ENCODE data around the gene CIT. TPM values are rescaled to one million over a fixed set of nuclear protein-coding genes. Genes with fewer than 3 reads are reported as not detected.

Gene CIT
- total RNA-seq, 5 donors from 2014 or later (not counting 1 experiment from before 2014, with no cell fraction given): 1.9 to 4.5 (median 2.1) TPM

DNA sequence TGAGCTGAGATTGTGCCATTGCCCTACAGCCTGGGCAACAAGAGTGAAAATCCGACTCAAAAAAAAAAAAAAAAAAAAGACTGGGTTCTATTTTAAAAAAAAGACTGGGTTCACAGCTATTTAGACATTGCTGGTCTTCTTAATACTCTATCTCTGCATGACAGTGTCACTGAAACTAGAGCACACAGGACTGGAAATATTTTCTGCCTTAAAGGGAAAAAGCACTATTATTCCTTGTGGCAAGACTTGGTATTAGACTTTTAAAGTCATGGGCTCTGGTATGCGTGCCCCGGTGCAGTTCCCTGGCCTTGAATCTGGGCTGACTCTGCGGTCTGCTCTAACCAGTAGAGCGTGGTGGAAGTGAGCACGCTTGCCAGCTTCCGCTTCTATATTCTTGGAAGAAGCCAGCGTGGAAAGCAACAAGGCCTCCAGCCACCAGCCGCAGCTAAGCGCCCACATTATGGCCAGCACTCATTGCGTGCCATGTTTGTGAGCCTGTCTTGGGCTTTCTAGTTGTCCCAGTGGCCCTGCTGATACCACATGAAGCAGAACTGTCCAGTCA lies 177.8 kb downstream of the CIT start:
- no peak for DNase-seq
- Histone ChIP-seq H3K4me3 (ENCODE audit: control insufficient read depth in 1 of 2, extremely low read depth in 1 of 2, low read length in 1 of 2) (no peak overlapping the region), H3K36me3 (ENCODE audit: control insufficient read depth in 2 of 2, extremely low read depth in 1 of 2, insufficient read depth in 1 of 2, low read length in 1 of 2) (no peaks in the 10 kb centered on the region), H3K4me1 (ENCODE audit: control insufficient read depth in 1 of 2, extremely low read depth in 1 of 2, insufficient read depth in 2 of 2, low read length in 2 of 2) (no peaks in the 10 kb centered on the region), H3K9me3 (no peaks in the 10 kb centered on the region), H3K27me3 (replicated peaks in 1 of 2; ENCODE audit: control insufficient read depth in 2 of 2, extremely low read depth in 1 of 2, insufficient read depth in 2 of 2, low read length in 1 of 2) (no peaks in the 10 kb centered on the region), H3K27ac (ENCODE audit: low read length) (no peak overlapping the region)
- 99% methylated on average over 10 of the region's 11 CpGs for WGBS (ENCODE audit: insufficient coverage)
- no peaks in the 10 kb centered on the region for H3K4me1 Mint-ChIP-seq
- no peak for ATAC-seq (replicated peaks in 1 of 4)
- no peaks in the 10 kb centered on the region for H3K36me3 Mint-ChIP-seq
- H3K4me3 Mint-ChIP-seq: no peak overlapping the region
- POLR2A ChIA-PET: no interaction called here
- H3K27ac Mint-ChIP-seq: no peak overlapping the region
- no peaks in the 10 kb centered on the region for H3K9me3 Mint-ChIP-seq
- CTCF ChIA-PET: interaction anchor here (0.5 to 1.1 kb wide), 4 partner anchors 7 to 1364 kb away, joined by 3 to 7 read pairs (median 3); no protein-coding TSS in a partner anchor
- H3K27me3 Mint-ChIP-seq: no peaks in the 10 kb centered on the region

DNA sequence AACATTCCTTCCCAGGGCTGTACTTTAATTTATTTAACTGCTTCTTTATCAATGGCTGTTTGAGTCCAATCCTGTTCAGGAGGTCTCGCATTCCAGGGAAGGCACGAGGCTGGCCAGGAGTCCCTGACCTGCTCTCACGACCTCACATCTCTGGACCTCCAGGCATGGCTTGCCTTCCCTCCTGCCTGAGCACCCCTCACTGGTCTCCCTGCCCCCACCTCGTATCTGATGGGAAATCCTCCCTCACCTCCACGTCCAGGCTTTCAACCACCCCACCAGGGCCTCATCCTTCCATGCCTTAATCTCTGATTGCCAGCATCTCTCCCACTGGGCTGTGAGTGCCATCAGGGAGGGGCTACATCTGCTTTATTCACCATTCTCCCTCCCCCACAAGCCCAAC lies 180.2 kb downstream of the CIT start:
- no peaks in the 10 kb centered on the region for H3K27me3 Mint-ChIP-seq
- H3K27me3 ChIP-seq (replicated peaks in 1 of 2; ENCODE audit: control insufficient read depth in 2 of 2, extremely low read depth in 1 of 2, insufficient read depth in 2 of 2, low read length in 1 of 2): no peaks in the 10 kb centered on the region
- CTCF ChIA-PET: no interaction called here
- POLR2A ChIA-PET: no interaction called here
- no peaks in the 10 kb centered on the region for H3K9me3 ChIP-seq
- H3K9me3 Mint-ChIP-seq: no peaks in the 10 kb centered on the region
- ATAC-seq (replicated peaks in 1 of 4) (no peak), DNase-seq (no peak)
- 96% methylated on average over 5 of the region's 5 CpGs for WGBS (ENCODE audit: insufficient coverage)
- H3K4me3 ChIP-seq (ENCODE audit: control insufficient read depth in 1 of 2, extremely low read depth in 1 of 2, low read length in 1 of 2): no peak overlapping the region
- no peak overlapping the region for H3K4me3 Mint-ChIP-seq
- no peaks in the 10 kb centered on the region for H3K4me1 ChIP-seq (ENCODE audit: control insufficient read depth in 1 of 2, extremely low read depth in 1 of 2, insufficient read depth in 2 of 2, low read length in 2 of 2)
- H3K36me3 Mint-ChIP-seq: no peaks in the 10 kb centered on the region
- no peaks in the 10 kb centered on the region for H3K36me3 ChIP-seq (ENCODE audit: control insufficient read depth in 2 of 2, extremely low read depth in 1 of 2, insufficient read depth in 1 of 2, low read length in 1 of 2)
- no peak overlapping the region for H3K27ac Mint-ChIP-seq
- H3K4me1 Mint-ChIP-seq: no peaks in the 10 kb centered on the region
- H3K27ac ChIP-seq (ENCODE audit: low read length): no peak overlapping the region

DNA sequence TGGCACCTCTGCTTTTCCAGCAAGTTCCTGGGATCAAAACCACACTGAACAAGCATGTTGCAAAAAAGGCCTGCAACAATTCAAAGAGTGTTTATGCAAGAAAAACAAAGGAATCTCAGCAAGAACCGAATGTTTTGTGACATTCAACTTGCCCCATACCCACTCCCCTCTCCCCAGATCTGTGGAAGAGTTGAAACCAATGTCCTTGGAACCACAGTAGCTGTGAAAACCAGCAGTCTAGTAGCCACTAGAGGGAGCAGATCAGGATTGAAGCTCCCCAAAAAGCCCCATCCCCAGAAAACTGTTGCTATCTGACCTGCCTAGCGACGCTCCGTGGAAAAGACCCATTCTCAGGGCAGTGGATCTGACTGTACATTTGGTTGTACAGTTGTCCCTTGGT lies 182.1 kb downstream of the CIT start:
- no peaks in the 10 kb centered on the region for H3K4me1 Mint-ChIP-seq
- H3K36me3 ChIP-seq (ENCODE audit: control insufficient read depth in 2 of 2, extremely low read depth in 1 of 2, insufficient read depth in 1 of 2, low read length in 1 of 2): no peaks in the 10 kb centered on the region
- H3K4me3 ChIP-seq (ENCODE audit: control insufficient read depth in 1 of 2, extremely low read depth in 1 of 2, low read length in 1 of 2): no peak overlapping the region
- no peaks in the 10 kb centered on the region for H3K9me3 ChIP-seq
- no peak for ATAC-seq (replicated peaks in 1 of 4)
- no CpG with 5 or more reads among the region's 4 CpGs for WGBS (ENCODE audit: insufficient coverage)
- no peaks in the 10 kb centered on the region for H3K36me3 Mint-ChIP-seq
- POLR2A ChIA-PET: interaction anchor here in 1 of 2 donors (0.5 kb wide), 1 partner anchor 43 kb away, joined by 4 read pairs; no protein-coding TSS in a partner anchor
- no peak for DNase-seq
- H3K27ac Mint-ChIP-seq: no peak overlapping the region
- CTCF ChIA-PET: no interaction called here
- no peaks in the 10 kb centered on the region for H3K9me3 Mint-ChIP-seq
- no peak overlapping the region for H3K4me3 Mint-ChIP-seq
- no peak overlapping the region for H3K27ac ChIP-seq (ENCODE audit: low read length)
- no peaks in the 10 kb centered on the region for H3K27me3 ChIP-seq (replicated peaks in 1 of 2; ENCODE audit: control insufficient read depth in 2 of 2, extremely low read depth in 1 of 2, insufficient read depth in 2 of 2, low read length in 1 of 2)
- no peaks in the 10 kb centered on the region for H3K4me1 ChIP-seq (ENCODE audit: control insufficient read depth in 1 of 2, extremely low read depth in 1 of 2, insufficient read depth in 2 of 2, low read length in 2 of 2)
- no peaks in the 10 kb centered on the region for H3K27me3 Mint-ChIP-seq

DNA sequence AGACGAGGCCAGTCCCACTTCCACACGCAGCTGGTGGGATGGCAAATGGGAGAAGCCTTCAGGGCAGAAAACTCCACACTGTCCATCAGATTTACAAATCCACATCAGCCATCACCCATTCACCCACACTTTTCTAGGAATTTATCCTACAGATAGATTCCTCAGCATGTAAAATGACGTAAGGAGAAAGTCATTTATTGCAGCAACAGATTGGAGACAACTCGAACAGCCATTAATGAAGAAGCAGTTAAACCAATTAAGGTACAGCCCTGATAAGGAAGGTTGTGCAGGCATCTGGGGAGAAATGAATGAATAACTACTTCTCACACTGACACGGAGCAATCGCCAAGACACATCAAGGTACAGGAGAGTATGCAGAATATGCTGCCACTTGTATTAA lies 183.0 kb downstream of the CIT start:
- POLR2A ChIA-PET: no interaction called here
- no peaks in the 10 kb centered on the region for H3K36me3 ChIP-seq (ENCODE audit: control insufficient read depth in 2 of 2, extremely low read depth in 1 of 2, insufficient read depth in 1 of 2, low read length in 1 of 2)
- no peak overlapping the region for H3K4me3 Mint-ChIP-seq

DNA sequence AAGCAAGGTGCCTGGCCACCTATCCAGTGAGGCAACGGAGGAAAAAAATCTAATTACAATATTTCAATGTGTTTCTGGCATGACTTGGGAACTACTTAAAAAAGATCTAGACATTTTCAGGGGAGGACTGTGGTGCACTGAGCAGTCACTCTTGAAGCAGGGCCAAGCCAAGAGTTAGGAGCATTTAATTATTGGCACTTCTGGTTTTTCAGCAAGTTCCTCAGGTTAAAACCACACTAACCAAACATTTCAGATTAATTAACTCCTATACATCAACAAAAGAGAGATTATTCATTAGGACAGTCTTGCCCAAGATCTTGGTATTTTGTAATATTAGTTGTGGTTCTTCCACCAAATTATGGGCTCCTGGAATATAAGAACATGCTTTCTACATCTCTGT lies 183.6 kb downstream of the CIT start:
- Histone ChIP-seq H3K27me3 (replicated peaks in 1 of 2; ENCODE audit: control insufficient read depth in 2 of 2, extremely low read depth in 1 of 2, insufficient read depth in 2 of 2, low read length in 1 of 2) (no peaks in the 10 kb centered on the region), H3K4me3 (ENCODE audit: control insufficient read depth in 1 of 2, extremely low read depth in 1 of 2, low read length in 1 of 2) (no peak overlapping the region), H3K9me3 (no peaks in the 10 kb centered on the region), H3K4me1 (ENCODE audit: control insufficient read depth in 1 of 2, extremely low read depth in 1 of 2, insufficient read depth in 2 of 2, low read length in 2 of 2) (no peaks in the 10 kb centered on the region), H3K36me3 (ENCODE audit: control insufficient read depth in 2 of 2, extremely low read depth in 1 of 2, insufficient read depth in 1 of 2, low read length in 1 of 2) (no peaks in the 10 kb centered on the region), H3K27ac (ENCODE audit: low read length) (no peak overlapping the region)
- Mint-ChIP-seq H3K27me3 (no peaks in the 10 kb centered on the region), H3K9me3 (no peaks in the 10 kb centered on the region), H3K36me3 (no peaks in the 10 kb centered on the region), H3K4me1 (no peaks in the 10 kb centered on the region), H3K27ac (no peak overlapping the region), H3K4me3 (no peak overlapping the region)
- no CpG with 5 or more reads among the region's 1 CpG for WGBS (ENCODE audit: insufficient coverage)
- no peak for ATAC-seq (replicated peaks in 1 of 4)
- CTCF ChIA-PET: no interaction called here
- POLR2A ChIA-PET: no interaction called here
- DNase-seq: no peak

More for the DNA sequence above, 183.0 kb downstream of the CIT start:
- CTCF ChIA-PET: no interaction called here
- 94% methylated on average over 4 of the region's 6 CpGs for WGBS (ENCODE audit: insufficient coverage)
- Mint-ChIP-seq H3K9me3 (no peaks in the 10 kb centered on the region), H3K4me1 (no peaks in the 10 kb centered on the region), H3K36me3 (no peaks in the 10 kb centered on the region), H3K27me3 (no peaks in the 10 kb centered on the region), H3K27ac (no peak overlapping the region)
- Histone ChIP-seq H3K4me1 (ENCODE audit: control insufficient read depth in 1 of 2, extremely low read depth in 1 of 2, insufficient read depth in 2 of 2, low read length in 2 of 2) (no peaks in the 10 kb centered on the region), H3K27ac (ENCODE audit: low read length) (no peak overlapping the region), H3K27me3 (replicated peaks in 1 of 2; ENCODE audit: control insufficient read depth in 2 of 2, extremely low read depth in 1 of 2, insufficient read depth in 2 of 2, low read length in 1 of 2) (no peaks in the 10 kb centered on the region), H3K9me3 (no peaks in the 10 kb centered on the region), H3K4me3 (ENCODE audit: control insufficient read depth in 1 of 2, extremely low read depth in 1 of 2, low read length in 1 of 2) (no peak overlapping the region)
- ATAC-seq (replicated peaks in 1 of 4) (no peak), DNase-seq (no peak)

DNA sequence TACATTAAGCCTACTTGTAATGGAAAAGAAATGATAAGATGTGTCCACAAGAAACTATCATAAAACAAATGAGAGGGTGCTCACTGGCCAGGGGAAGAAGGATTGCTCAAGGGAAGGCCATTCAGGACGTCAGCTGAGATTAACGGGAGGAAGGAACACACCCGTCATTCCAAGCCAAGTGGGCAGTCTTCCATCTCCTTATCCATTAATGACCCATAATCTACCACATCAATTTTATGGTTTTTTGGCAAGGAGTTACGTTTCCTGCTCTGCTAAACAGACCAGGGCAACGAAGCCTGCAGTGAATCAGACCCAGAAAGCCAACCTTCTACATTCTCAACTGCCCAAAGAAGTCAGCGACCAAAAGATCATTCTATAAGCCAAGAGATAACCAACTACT lies 184.1 kb downstream of the CIT start:
- Histone ChIP-seq H3K4me1 (ENCODE audit: control insufficient read depth in 1 of 2, extremely low read depth in 1 of 2, insufficient read depth in 2 of 2, low read length in 2 of 2) (no peaks in the 10 kb centered on the region), H3K36me3 (ENCODE audit: control insufficient read depth in 2 of 2, extremely low read depth in 1 of 2, insufficient read depth in 1 of 2, low read length in 1 of 2) (no peaks in the 10 kb centered on the region), H3K27me3 (replicated peaks in 1 of 2; ENCODE audit: control insufficient read depth in 2 of 2, extremely low read depth in 1 of 2, insufficient read depth in 2 of 2, low read length in 1 of 2) (no peaks in the 10 kb centered on the region), H3K9me3 (no peaks in the 10 kb centered on the region), H3K4me3 (ENCODE audit: control insufficient read depth in 1 of 2, extremely low read depth in 1 of 2, low read length in 1 of 2) (no peak overlapping the region), H3K27ac (ENCODE audit: low read length) (no peak overlapping the region)
- H3K27ac Mint-ChIP-seq: no peak overlapping the region
- no peaks in the 10 kb centered on the region for H3K36me3 Mint-ChIP-seq
- ATAC-seq (replicated peaks in 1 of 4): no peak
- POLR2A ChIA-PET: no interaction called here
- DNase-seq: no peak
- no peaks in the 10 kb centered on the region for H3K9me3 Mint-ChIP-seq
- no peak overlapping the region for H3K4me3 Mint-ChIP-seq
- no peaks in the 10 kb centered on the region for H3K27me3 Mint-ChIP-seq
- 99% methylated on average over 6 of the region's 6 CpGs for WGBS (ENCODE audit: insufficient coverage)
- no peaks in the 10 kb centered on the region for H3K4me1 Mint-ChIP-seq
- CTCF ChIA-PET: no interaction called here

DNA sequence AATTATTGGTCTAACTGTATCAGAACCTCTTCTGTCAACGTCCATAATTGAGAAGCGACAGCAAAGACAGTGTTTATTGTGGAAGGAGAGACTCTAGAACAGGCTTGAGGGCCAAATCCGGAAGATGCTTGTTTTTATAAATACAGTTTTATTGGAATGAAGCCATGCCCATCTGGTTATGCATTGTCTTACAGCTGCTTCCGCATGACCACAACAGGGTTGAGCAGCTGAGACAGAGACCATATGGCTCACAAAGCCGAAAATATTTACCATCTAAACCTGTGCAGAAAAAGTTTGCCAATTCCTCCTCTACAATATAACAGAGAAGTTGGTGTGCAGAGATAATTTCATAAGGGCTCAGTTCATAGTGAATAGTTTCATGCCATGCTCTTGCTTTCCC lies 184.7 kb downstream of the CIT start:
- no peaks in the 10 kb centered on the region for H3K4me1 Mint-ChIP-seq
- Histone ChIP-seq H3K27ac (ENCODE audit: low read length) (no peak overlapping the region), H3K36me3 (ENCODE audit: control insufficient read depth in 2 of 2, extremely low read depth in 1 of 2, insufficient read depth in 1 of 2, low read length in 1 of 2) (no peaks in the 10 kb centered on the region), H3K27me3 (replicated peaks in 1 of 2; ENCODE audit: control insufficient read depth in 2 of 2, extremely low read depth in 1 of 2, insufficient read depth in 2 of 2, low read length in 1 of 2) (no peaks in the 10 kb centered on the region), H3K4me1 (ENCODE audit: control insufficient read depth in 1 of 2, extremely low read depth in 1 of 2, insufficient read depth in 2 of 2, low read length in 2 of 2) (no peaks in the 10 kb centered on the region), H3K9me3 (no peaks in the 10 kb centered on the region), H3K4me3 (ENCODE audit: control insufficient read depth in 1 of 2, extremely low read depth in 1 of 2, low read length in 1 of 2) (no peak overlapping the region)
- no peaks in the 10 kb centered on the region for H3K27me3 Mint-ChIP-seq
- WGBS (ENCODE audit: insufficient coverage): no CpG with 5 or more reads among the region's 5 CpGs
- H3K27ac Mint-ChIP-seq: no peak overlapping the region
- ATAC-seq (replicated peaks in 1 of 4) (no peak), DNase-seq (no peak)
- ChIA-PET POLR2A (no interaction called here), CTCF (no interaction called here)
- no peaks in the 10 kb centered on the region for H3K9me3 Mint-ChIP-seq
- H3K4me3 Mint-ChIP-seq: no peak overlapping the region
- no peaks in the 10 kb centered on the region for H3K36me3 Mint-ChIP-seq
